ENCODE data around the gene KNG1.

The KNG1 gene

DNA sequence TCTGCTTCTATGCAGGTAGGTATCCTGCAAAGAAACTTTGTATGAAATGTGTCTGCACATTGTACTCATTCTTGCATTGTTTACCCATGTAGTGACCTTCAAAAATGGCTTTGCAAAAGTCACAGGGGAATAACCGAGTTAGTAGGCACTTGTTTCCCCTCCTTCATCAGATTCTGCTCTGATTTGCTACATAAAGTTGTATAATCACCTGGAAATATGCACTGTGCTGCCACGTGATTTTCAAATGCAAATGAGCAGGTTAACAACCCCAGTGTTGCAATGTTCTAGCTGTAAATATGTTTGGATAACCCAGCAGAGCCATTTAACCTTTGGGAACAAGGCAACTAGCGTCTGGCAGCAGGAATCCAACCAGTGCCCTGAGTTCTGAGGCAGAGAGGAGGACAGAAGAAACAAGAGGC is at the start of gene KNG1:
Gene KNG1 (plus strand): TSS at position 321 of the 419 bp plus-strand sequence. CDS start 184 bp downstream, outside the sequence.
- no peak for DNase-seq (ENCODE audit: low read depth in 2 of 2)
- H3K4me3 ChIP-seq (replicated peaks in 1 of 2; ENCODE audit: low read depth in 2 of 2, low read length in 2 of 2): no peak within 1 kb of the TSS
- no peak for TF ChIP-seq CTCF (IDR thresholded peaks at IDR 0.05; ENCODE audit: low read depth, low read length)

- no peak for TF ChIP-seq CTCF (IDR thresholded peaks at IDR 0.05; ENCODE audit: low read depth, low read length)
- no peak for DNase-seq (ENCODE audit: low read depth in 2 of 2)
- no peak overlapping the region for H3K4me3 ChIP-seq (replicated peaks in 1 of 2; ENCODE audit: low read depth in 2 of 2, low read length in 2 of 2)
These were observed 48.7 kb upstream of the KNG1 start for GRCh38 chr3:186668426-186668825.

- no peak for TF ChIP-seq CTCF (IDR thresholded peaks at IDR 0.05; ENCODE audit: low read depth, low read length)
- DNase-seq (ENCODE audit: low read depth in 2 of 2): peak in 1 of 2 donors; percentile 18
- H3K4me3 ChIP-seq (replicated peaks in 1 of 2; ENCODE audit: low read depth in 2 of 2, low read length in 2 of 2): no peak overlapping the region
These were observed 47.6 kb upstream of the KNG1 start for GRCh38 chr3:186669378-186670084.

- no peak for DNase-seq (ENCODE audit: low read depth in 2 of 2)
- H3K4me3 ChIP-seq (replicated peaks in 1 of 2; ENCODE audit: low read depth in 2 of 2, low read length in 2 of 2): no peak overlapping the region
- no peak for TF ChIP-seq CTCF (IDR thresholded peaks at IDR 0.05; ENCODE audit: low read depth, low read length)
These were observed 47.0 kb upstream of the KNG1 start for GRCh38 chr3:186670155-186670554.

DNA sequence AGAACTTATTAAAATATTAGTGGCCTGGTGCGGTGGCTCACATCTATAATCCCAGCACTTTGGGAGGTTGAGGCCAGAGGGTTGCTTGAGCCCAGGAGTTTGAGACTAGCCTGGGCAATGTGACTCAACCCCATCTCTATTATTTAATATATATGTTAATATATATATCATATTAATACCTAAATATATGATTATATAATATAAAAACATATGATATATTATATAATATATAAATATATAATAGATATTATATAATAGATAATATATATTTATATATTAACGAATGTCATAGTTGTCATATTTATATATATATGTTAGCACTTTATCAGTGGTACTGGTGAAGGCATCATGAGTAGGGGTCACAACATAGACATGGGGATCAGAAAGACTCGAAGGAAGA is 46.1 kb upstream of the KNG1 start:
- TF ChIP-seq CTCF (IDR thresholded peaks at IDR 0.05; ENCODE audit: low read depth, low read length): no peak
- DNase-seq (ENCODE audit: low read depth in 2 of 2): no peak
- no peak overlapping the region for H3K4me3 ChIP-seq (replicated peaks in 1 of 2; ENCODE audit: low read depth in 2 of 2, low read length in 2 of 2)

GRCh38 chr3:186678604-186679003 is 38.6 kb upstream of the KNG1 start:
- no peak for DNase-seq (ENCODE audit: low read depth in 2 of 2)
- no peak overlapping the region for H3K4me3 ChIP-seq (replicated peaks in 1 of 2; ENCODE audit: low read depth in 2 of 2, low read length in 2 of 2)
- TF ChIP-seq CTCF (IDR thresholded peaks at IDR 0.05; ENCODE audit: low read depth, low read length): no peak

DNA sequence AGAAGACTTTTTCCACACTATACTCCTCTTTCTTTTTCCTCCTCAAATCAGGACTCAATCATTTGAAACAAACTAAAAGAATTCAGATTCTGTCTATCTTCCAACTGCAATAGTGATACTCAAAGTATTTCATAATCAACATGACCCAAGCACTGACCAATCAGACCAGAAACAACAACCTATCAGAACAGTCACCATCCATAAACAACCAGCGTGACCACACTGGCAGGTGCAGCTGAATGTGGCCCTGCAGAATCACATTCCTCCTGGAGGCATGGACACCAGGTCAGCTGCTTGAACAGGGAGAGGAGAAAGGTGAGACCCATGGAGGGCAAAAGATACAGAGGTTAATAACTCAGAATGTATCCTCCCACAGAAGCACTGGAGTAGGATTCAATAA is 38.0 kb upstream of the KNG1 start:
- no peak for TF ChIP-seq CTCF (IDR thresholded peaks at IDR 0.05; ENCODE audit: low read depth, low read length)
- no peak overlapping the region for H3K4me3 ChIP-seq (replicated peaks in 1 of 2; ENCODE audit: low read depth in 2 of 2, low read length in 2 of 2)

More for the DNA sequence above, 38.0 kb upstream of the KNG1 start:
- no peak for DNase-seq (ENCODE audit: low read depth in 2 of 2)
